ENCODE results near the gene LEF1.

GRCh38 chr4:108001540-108002135 is 167.1 kb downstream of the LEF1 start:
- TF ChIP-seq CTCF (IDR thresholded peaks at IDR 0.05) (no peak), POLR2A (IDR thresholded peaks at IDR 0.05) (no peak)

All from heart left ventricle (tissue), 13 donors.